H9 (cell line): Measurements from ENCODE around the gene TNFSF8. TPM values are rescaled to one million over a fixed set of nuclear protein-coding genes. Genes with fewer than 3 reads are reported as not detected.

ENCODE experiments used
- DNase-seq: peaks from one replicate; pipeline ENCODE4 v3.0.0-alpha.2; 2017
- H2AFZ ChIP-seq: one replicate; pipeline ENCODE4 v1.6.1; 2013; ENCODE audit warnings: mild to moderate bottlenecking, low read length, control low read depth, moderate library complexity
- H2AK5ac ChIP-seq: 2 replicates; pipeline ENCODE4 v1.6.1; 2013; ENCODE audit warnings: low read length, control low read depth, mixed read lengths; ENCODE audit not compliant: insufficient read length
- H2BK120ac ChIP-seq: one replicate; pipeline ENCODE4 v1.6.1; 2013; ENCODE audit warnings: low read depth, mild to moderate bottlenecking, low read length, control low read depth, inconsistent platforms; ENCODE audit not compliant: poor library complexity, severe bottlenecking
- H2BK12ac ChIP-seq: 2 replicates; pipeline ENCODE4 v1.6.1; 2013; ENCODE audit warnings: low read length, control low read depth, mixed read lengths, low read depth; ENCODE audit not compliant: insufficient read length
- H2BK15ac ChIP-seq: 2 replicates; pipeline ENCODE4 v1.6.1; 2013; ENCODE audit warnings: low read depth, low read length, control low read depth
- H2BK20ac ChIP-seq: one replicate; pipeline ENCODE4 v1.6.1; 2013; ENCODE audit warnings: low read depth, mild to moderate bottlenecking, low read length, control low read depth, inconsistent platforms; ENCODE audit not compliant: poor library complexity, severe bottlenecking
- H2BK5ac ChIP-seq: 2 replicates; pipeline ENCODE4 v1.6.1; 2013; ENCODE audit warnings: low read length, control low read depth, mixed read lengths; ENCODE audit not compliant: insufficient read length
- H3K14ac ChIP-seq: 2 replicates; pipeline ENCODE4 v1.6.1; 2013; ENCODE audit warnings: low read length, control low read depth; ENCODE audit not compliant: insufficient read depth
- H3K18ac ChIP-seq: 2 replicates; pipeline ENCODE4 v1.6.1; 2013; ENCODE audit warnings: low read depth, mild to moderate bottlenecking, mixed read lengths, low read length, control low read depth; ENCODE audit not compliant: insufficient read length
- H3K23ac ChIP-seq: 2 replicates; pipeline ENCODE4 v1.6.1; 2013; ENCODE audit warnings: low read length, control low read depth, mixed read lengths, low read depth; ENCODE audit not compliant: insufficient read length
- H3K23me2 ChIP-seq: 2 replicates; pipeline ENCODE4 v1.6.1; 2013; ENCODE audit warnings: low read depth, mild to moderate bottlenecking, mixed read lengths, low read length, control low read depth; ENCODE audit not compliant: insufficient read length, poor library complexity, severe bottlenecking
- H3K27ac ChIP-seq: 2 replicates; pipeline ENCODE4 v1.5.1; 2013; ENCODE audit warnings: low read length, control low read depth, mixed read lengths, low read depth; ENCODE audit not compliant: insufficient read length
- H3K27me3 ChIP-seq: 2 replicates; pipeline ENCODE4 v1.6.1; 2013; ENCODE audit warnings: low read length, control low read depth, inconsistent platforms; ENCODE audit not compliant: insufficient read depth
- H3K4ac ChIP-seq: 2 replicates; pipeline ENCODE4 v1.6.1; 2013; ENCODE audit warnings: low read depth, mild to moderate bottlenecking, control low read depth, inconsistent platforms, low read length, moderate library complexity
- H3K4me1 ChIP-seq: 2 replicates; pipeline ENCODE4 v1.6.1; 2013; ENCODE audit warnings: low read length, control low read depth, inconsistent platforms; ENCODE audit not compliant: insufficient read depth
- H3K4me2 ChIP-seq: 2 replicates; pipeline ENCODE4 v1.6.1; 2013; ENCODE audit warnings: low read length, control low read depth, mixed read lengths; ENCODE audit not compliant: insufficient read length, insufficient read depth
- H3K56ac ChIP-seq: 2 replicates; pipeline ENCODE4 v1.6.1; 2013; ENCODE audit warnings: low read depth, mild to moderate bottlenecking, mixed read lengths, low read length, control low read depth; ENCODE audit not compliant: insufficient read length
- H3K79me1 ChIP-seq: 2 replicates; pipeline ENCODE4 v1.6.1; 2013; ENCODE audit warnings: low read depth, mild to moderate bottlenecking, moderate library complexity, low read length, control low read depth, inconsistent platforms; ENCODE audit not compliant: insufficient read depth, poor library complexity, severe bottlenecking
- H3K79me2 ChIP-seq: 2 replicates; pipeline ENCODE4 v1.6.1; 2013; ENCODE audit warnings: low read length, control low read depth, inconsistent platforms; ENCODE audit not compliant: insufficient read depth
- H3K9ac ChIP-seq: 2 replicates; pipeline ENCODE4 v1.6.1; 2013; ENCODE audit warnings: low read length, control low read depth, mixed read lengths; ENCODE audit not compliant: insufficient read length; ENCODE audit errors: extremely low read depth
- H3K9me3 ChIP-seq: one replicate; pipeline ENCODE4 v1.6.1; 2013; ENCODE audit warnings: low read depth, low read length, inconsistent platforms; ENCODE audit not compliant: control insufficient read depth
- H3T11ph ChIP-seq: one replicate; pipeline ENCODE4 v1.6.1; 2013; ENCODE audit warnings: mild to moderate bottlenecking, low read length, control low read depth, inconsistent platforms
- H4K20me1 ChIP-seq: one replicate; pipeline ENCODE4 v1.6.1; 2013; ENCODE audit not compliant: control insufficient read depth, insufficient read length, insufficient read depth
- H4K5ac ChIP-seq: 2 replicates; pipeline ENCODE4 v1.6.1; 2013; ENCODE audit warnings: low read depth, mild to moderate bottlenecking, mixed read lengths, low read length, control low read depth; ENCODE audit not compliant: insufficient read length
- H4K8ac ChIP-seq: replicated peaks from 2 replicates; pipeline ENCODE4 v1.6.1; 2013; ENCODE audit warnings: low read length, control low read depth, mixed read lengths, low read depth; ENCODE audit not compliant: insufficient read length
- H4K91ac ChIP-seq: 2 replicates; pipeline ENCODE4 v1.6.1; 2013; ENCODE audit warnings: low read depth, mild to moderate bottlenecking, moderate library complexity, mixed read lengths, low read length, control low read depth; ENCODE audit not compliant: insufficient read length
- H3K27ac Mint-ChIP-seq, 3 experiments: 2 replicates in 2 of 3; 3 replicates in 1 of 3; pipeline ENCODE4 v1.8.0; 2020 to 2021; ENCODE audit warnings: mixed read lengths in 3 of 3, mild to moderate bottlenecking in 1 of 3, moderate library complexity in 1 of 3
- H3K27me3 Mint-ChIP-seq: 2 replicates; pipeline ENCODE4 v1.8.0; 2021; ENCODE audit warnings: low read depth, mild to moderate bottlenecking, moderate library complexity, mixed read lengths
- H3K36me3 Mint-ChIP-seq, 3 experiments: 2 replicates in 2 of 3; 3 replicates in 1 of 3; pipeline ENCODE4 v1.8.0; 2020 to 2021; ENCODE audit warnings: low read depth in 3 of 3, mixed read lengths in 3 of 3; ENCODE audit not compliant: insufficient read depth in 1 of 3
- H3K4me1 Mint-ChIP-seq, 2 experiments: 2 replicates each; pipeline ENCODE4 v1.8.0; 2020; ENCODE audit warnings: mixed read lengths in 2 of 2
- H3K4me3 Mint-ChIP-seq, 2 experiments: 2 replicates in 1 of 2; 3 replicates in 1 of 2; pipeline ENCODE4 v1.8.0; 2020 to 2021; ENCODE audit warnings: mild to moderate bottlenecking in 2 of 2, mixed read lengths in 2 of 2, moderate library complexity in 1 of 2
- H3K9me3 Mint-ChIP-seq, 2 experiments: 2 replicates in 1 of 2; 3 replicates in 1 of 2; pipeline ENCODE4 v1.8.0; 2020; ENCODE audit warnings: mild to moderate bottlenecking in 2 of 2, mixed read lengths in 2 of 2, moderate library complexity in 1 of 2
- WGBS: extraction: QIAGEN DNeasy Blood & Tissue Kit; methylation state at CpG from one replicate; pipeline ENCODE4 v1.1.7; 2013; ENCODE audit warnings: missing lambda C conversion rate, low lambda C conversion rate, mixed read lengths; ENCODE audit not compliant: insufficient read length; ENCODE audit errors: extremely low coverage; 5-methylcytosine and 5-hydroxymethylcytosine counted together
- total RNA-seq: library from RNA; stranded (reverse); gene quantifications from 2 replicates; pipeline ENCODE4 v1.2.1, GENCODE V29; 2021
- TF ChIP-seq, protein P1 (sequence below): fragments of 200-600 bp; sonication (generic); conservative IDR thresholded peaks from 3 replicates; pipeline ENCODE4 v1.8.0; 2021; ENCODE audit warnings: antibody characterized with exemption, mild to moderate bottlenecking

TNFSF8 gene
- total RNA-seq, 1 experiment from 2014 or later: not detected

DNA sequence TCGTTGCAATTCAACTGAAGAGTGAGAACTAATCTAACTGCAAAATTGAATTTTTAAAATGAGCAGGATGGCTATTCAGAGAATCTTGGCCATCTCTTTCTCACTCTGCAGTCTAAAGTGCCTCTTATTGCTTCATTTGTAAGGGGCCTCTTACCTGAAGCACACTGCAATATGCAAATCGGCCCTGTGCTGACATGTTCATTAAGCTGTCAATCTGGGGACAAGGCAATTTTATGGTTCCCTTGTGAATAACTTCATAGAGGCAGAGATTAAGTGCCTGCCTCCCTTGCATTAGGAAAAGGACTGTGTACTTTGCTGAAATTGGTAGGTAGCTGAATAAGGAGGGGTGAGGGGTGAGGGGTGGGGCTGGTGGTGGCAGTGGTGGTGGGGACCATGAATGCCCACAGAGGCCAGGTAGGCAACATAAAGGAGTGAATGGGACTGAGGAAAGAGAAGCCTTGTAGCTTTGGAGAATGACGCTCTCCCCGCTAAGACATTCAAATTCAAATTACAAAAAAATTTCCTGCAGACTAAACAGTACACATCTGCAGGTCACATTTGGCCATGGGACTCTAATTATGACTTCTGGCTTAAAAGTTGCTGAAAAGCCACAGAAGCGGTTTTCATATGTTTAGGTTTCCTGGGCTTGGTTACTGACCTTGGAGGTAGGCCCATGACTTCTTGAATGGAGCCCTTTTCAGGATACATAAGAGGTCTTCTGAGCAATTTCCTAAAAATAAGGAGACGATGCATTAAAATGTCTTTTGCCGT is 25.0 kb downstream of the TNFSF8 start:
- H4K20me1 ChIP-seq: no peaks in the 10 kb centered on the region
- no peak overlapping the region for H3K4ac ChIP-seq
- WGBS: no CpG with 5 or more reads among the region's 7 CpGs
- H3K27ac Mint-ChIP-seq: no peak overlapping the region
- no peak overlapping the region for H4K8ac ChIP-seq
- no peak overlapping the region for H3T11ph ChIP-seq
- H3K27me3 ChIP-seq: no peaks in the 10 kb centered on the region; the same call in 1 of the 2 replicates
- no peaks in the 10 kb centered on the region for H3K9me3 Mint-ChIP-seq
- no peak overlapping the region for H3K9ac ChIP-seq
- H3K9me3 ChIP-seq: no peaks in the 10 kb centered on the region
- no peak overlapping the region for H3K23ac ChIP-seq
- no peak overlapping the region for H2BK15ac ChIP-seq
- H4K5ac ChIP-seq: no peak overlapping the region
- H3K79me2 ChIP-seq: no peaks in the 10 kb centered on the region
- no peak overlapping the region for H2BK120ac ChIP-seq
- no peak overlapping the region for H2BK5ac ChIP-seq
- no peaks in the 10 kb centered on the region for H3K4me1 ChIP-seq
- no peak overlapping the region for H3K14ac ChIP-seq
- H3K27ac ChIP-seq: no peak overlapping the region
- no peak overlapping the region for H2AFZ ChIP-seq
- no peaks in the 10 kb centered on the region for H3K23me2 ChIP-seq
- H3K4me1 Mint-ChIP-seq: peaks cover 10 to 20% of the 10 kb centered on the region in 2 experiments
- no peak overlapping the region for H2BK12ac ChIP-seq
- TF ChIP-seq, protein P1, sequence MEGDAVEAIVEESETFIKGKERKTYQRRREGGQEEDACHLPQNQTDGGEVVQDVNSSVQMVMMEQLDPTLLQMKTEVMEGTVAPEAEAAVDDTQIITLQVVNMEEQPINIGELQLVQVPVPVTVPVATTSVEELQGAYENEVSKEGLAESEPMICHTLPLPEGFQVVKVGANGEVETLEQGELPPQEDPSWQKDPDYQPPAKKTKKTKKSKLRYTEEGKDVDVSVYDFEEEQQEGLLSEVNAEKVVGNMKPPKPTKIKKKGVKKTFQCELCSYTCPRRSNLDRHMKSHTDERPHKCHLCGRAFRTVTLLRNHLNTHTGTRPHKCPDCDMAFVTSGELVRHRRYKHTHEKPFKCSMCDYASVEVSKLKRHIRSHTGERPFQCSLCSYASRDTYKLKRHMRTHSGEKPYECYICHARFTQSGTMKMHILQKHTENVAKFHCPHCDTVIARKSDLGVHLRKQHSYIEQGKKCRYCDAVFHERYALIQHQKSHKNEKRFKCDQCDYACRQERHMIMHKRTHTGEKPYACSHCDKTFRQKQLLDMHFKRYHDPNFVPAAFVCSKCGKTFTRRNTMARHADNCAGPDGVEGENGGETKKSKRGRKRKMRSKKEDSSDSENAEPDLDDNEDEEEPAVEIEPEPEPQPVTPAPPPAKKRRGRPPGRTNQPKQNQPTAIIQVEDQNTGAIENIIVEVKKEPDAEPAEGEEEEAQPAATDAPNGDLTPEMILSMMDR: no peak
- peaks cover 25% of the 10 kb centered on the region for H3K27me3 Mint-ChIP-seq
- H2AK5ac ChIP-seq: no peak overlapping the region
- H4K91ac ChIP-seq: no peak overlapping the region
- H3K4me3 Mint-ChIP-seq: no peak overlapping the region
- H3K56ac ChIP-seq: no peak overlapping the region
- no peaks in the 10 kb centered on the region for H3K36me3 Mint-ChIP-seq
- no peak overlapping the region for H2BK20ac ChIP-seq
- no peak overlapping the region for H3K18ac ChIP-seq
- no peaks in the 10 kb centered on the region for H3K79me1 ChIP-seq
- no peak for DNase-seq
- no peak overlapping the region for H3K4me2 ChIP-seq
